Activated CD8-positive, alpha-beta T cell treated with anti-CD3 and anti-CD28 coated beads, Interleukin-2, amount 10 ng/mL, durations not matched to agents 7 days and 5 days (primary cell): ENCODE measurements around the gene PLXNA4. TPM values are rescaled to one million over a fixed set of nuclear protein-coding genes. Genes with fewer than 3 reads are reported as not detected.

Experiments used
- ATAC-seq: fragments of 150-1000 bp; cut with Tn5 transposase; one replicate; pipeline ENCODE4 v1.10.0; 2021; ENCODE audit warnings: moderate library complexity
- CTCF ChIA-PET: fragments of 350-600 bp; sonication (Branson Sonifier 250); formaldehyde crosslinking; loops from one replicate; lab custom pipeline; 2021; ENCODE audit warnings: antibody characterized with exemption; lab: Charles Lee
- POLR2A ChIA-PET: fragments of 350-600 bp; sonication (Branson Sonifier 250); formaldehyde crosslinking; loops from one replicate; lab custom pipeline; 2021; ENCODE audit warnings: antibody characterized with exemption; lab: Charles Lee
- DNase-seq: peaks from one replicate; pipeline ENCODE4 v3.0.0-alpha.2; 2020
- H3K27ac Mint-ChIP-seq: one replicate; pipeline ENCODE4 v1.8.0; 2021; ENCODE audit warnings: mild to moderate bottlenecking, mixed read lengths
- H3K27me3 Mint-ChIP-seq: one replicate; pipeline ENCODE4 v1.8.0; 2021; ENCODE audit warnings: low read depth, mixed read lengths
- H3K36me3 Mint-ChIP-seq: one replicate; pipeline ENCODE4 v1.8.0; 2021; ENCODE audit warnings: low read depth, mixed read lengths
- H3K4me1 Mint-ChIP-seq: one replicate; pipeline ENCODE4 v1.8.0; 2021; ENCODE audit warnings: low read depth, mixed read lengths
- H3K4me3 Mint-ChIP-seq: one replicate; pipeline ENCODE4 v1.8.0; 2021; ENCODE audit warnings: mild to moderate bottlenecking, mixed read lengths
- H3K9me3 Mint-ChIP-seq: one replicate; pipeline ENCODE4 v1.8.0; 2022; ENCODE audit warnings: mixed read lengths; ENCODE audit not compliant: insufficient read depth
- total RNA-seq, 2 experiments: library from RNA; stranded (reverse); gene quantifications; one replicate each; pipeline ENCODE4 v1.2.3, GENCODE V29; 2021

Gene PLXNA4
- total RNA-seq = 10 to 100 TPM; 45.4 to 47.2 TPM

- H3K27ac Mint-ChIP-seq = no peak within 1 kb of the TSS
- peaks cover 42% of the 10 kb centered on the region for H3K36me3 Mint-ChIP-seq
- H3K4me1 Mint-ChIP-seq = peaks cover 68% of the 10 kb centered on the region
- peak within 1 kb of the TSS; percentile 89 for H3K4me3 Mint-ChIP-seq
- DNase-seq (peak; percentile 36), ATAC-seq (peak; percentile 34)
- H3K9me3 Mint-ChIP-seq = no peaks in the 10 kb centered on the region
- H3K27me3 Mint-ChIP-seq = peaks cover 69% of the 10 kb centered on the region
- POLR2A ChIA-PET = no interaction called here
- CTCF ChIA-PET = interaction anchor here (1.2 to 9.3 kb wide), 2 partner anchors 14 to 179 kb away, joined by 3 to 312 read pairs; no protein-coding TSS in a partner anchor
These were observed at the start of gene PLXNA4 for GRCh38 chr7:132575982-132576720. PLXNA4 (minus strand) TSS chr7:132576470; CDS start chr7:132508693, 67,777 bp downstream.

GRCh38 chr7:132625651-132626050 lies 49.4 kb upstream of the PLXNA4 start:
- ChIA-PET POLR2A (no interaction called here), CTCF (no interaction called here)
- no peak overlapping the region for H3K4me3 Mint-ChIP-seq
- H3K27ac Mint-ChIP-seq = no peak overlapping the region
- H3K4me1 Mint-ChIP-seq = no peaks in the 10 kb centered on the region
- DNase-seq = no peak
- peaks cover 10% of the 10 kb centered on the region for H3K27me3 Mint-ChIP-seq
- ATAC-seq = no peak
- no peaks in the 10 kb centered on the region for H3K9me3 Mint-ChIP-seq
- H3K36me3 Mint-ChIP-seq = no peaks in the 10 kb centered on the region

GRCh38 chr7:132622081-132622480 lies 45.8 kb upstream of the PLXNA4 start:
- CTCF ChIA-PET = no interaction called here
- Mint-ChIP-seq H3K27me3 (peaks cover 3% of the 10 kb centered on the region), H3K36me3 (no peaks in the 10 kb centered on the region), H3K27ac (no peak overlapping the region), H3K4me1 (no peaks in the 10 kb centered on the region), H3K4me3 (no peak overlapping the region), H3K9me3 (no peaks in the 10 kb centered on the region)
- no peak for ATAC-seq
- DNase-seq = no peak
- POLR2A ChIA-PET = no interaction called here

- Mint-ChIP-seq H3K4me1 (no peaks in the 10 kb centered on the region), H3K9me3 (no peaks in the 10 kb centered on the region), H3K27me3 (peaks cover 9% of the 10 kb centered on the region), H3K27ac (no peak overlapping the region), H3K36me3 (no peaks in the 10 kb centered on the region), H3K4me3 (no peak overlapping the region)
- POLR2A ChIA-PET = no interaction called here
- CTCF ChIA-PET = no interaction called here
- ATAC-seq (no peak), DNase-seq (no peak)
These were observed 43.7 kb upstream of the PLXNA4 start for GRCh38 chr7:132619967-132620366.

GRCh38 chr7:132618956-132619305 lies 42.7 kb upstream of the PLXNA4 start:
- ChIA-PET POLR2A (no interaction called here), CTCF (no interaction called here)
- no peak for ATAC-seq
- H3K27me3 Mint-ChIP-seq = peaks cover 17% of the 10 kb centered on the region
- H3K4me3 Mint-ChIP-seq = no peak overlapping the region
- H3K9me3 Mint-ChIP-seq = no peaks in the 10 kb centered on the region
- H3K4me1 Mint-ChIP-seq = peaks cover 6% of the 10 kb centered on the region
- DNase-seq = no peak
- H3K27ac Mint-ChIP-seq = no peak overlapping the region
- H3K36me3 Mint-ChIP-seq = no peaks in the 10 kb centered on the region

- CTCF ChIA-PET = no interaction called here
- Mint-ChIP-seq H3K27ac (no peak overlapping the region), H3K27me3 (peaks cover 22% of the 10 kb centered on the region), H3K4me1 (peaks cover 6% of the 10 kb centered on the region), H3K4me3 (no peak overlapping the region), H3K9me3 (no peaks in the 10 kb centered on the region), H3K36me3 (no peaks in the 10 kb centered on the region)
- no peak for ATAC-seq
- POLR2A ChIA-PET = no interaction called here
- no peak for DNase-seq
These were observed 42.1 kb upstream of the PLXNA4 start for GRCh38 chr7:132618271-132618955.

- Mint-ChIP-seq H3K36me3 (no peaks in the 10 kb centered on the region), H3K4me3 (no peak overlapping the region), H3K9me3 (no peaks in the 10 kb centered on the region), H3K27ac (no peak overlapping the region), H3K4me1 (peaks cover 6% of the 10 kb centered on the region), H3K27me3 (peaks cover 27% of the 10 kb centered on the region)
- ChIA-PET POLR2A (no interaction called here), CTCF (no interaction called here)
- ATAC-seq (no peak), DNase-seq (no peak)
These were observed 38.4 kb upstream of the PLXNA4 start for GRCh38 chr7:132614428-132615318.

- Mint-ChIP-seq H3K9me3 (no peaks in the 10 kb centered on the region), H3K4me1 (peaks cover 6% of the 10 kb centered on the region), H3K27ac (no peak overlapping the region), H3K36me3 (no peaks in the 10 kb centered on the region), H3K4me3 (no peak overlapping the region), H3K27me3 (peaks cover 27% of the 10 kb centered on the region)
- ChIA-PET CTCF (no interaction called here), POLR2A (no interaction called here)
- ATAC-seq (no peak), DNase-seq (no peak)
These were observed 37.5 kb upstream of the PLXNA4 start for GRCh38 chr7:132613737-132614136.

GRCh38 chr7:132610995-132611394 lies 34.7 kb upstream of the PLXNA4 start:
- ChIA-PET POLR2A (interaction anchor here (0.7 kb wide), 1 partner anchor 293 kb away, joined by 3 read pairs; no protein-coding TSS in a partner anchor), CTCF (no interaction called here)
- Mint-ChIP-seq H3K27ac (no peak overlapping the region), H3K4me3 (no peak overlapping the region), H3K4me1 (peaks cover 6% of the 10 kb centered on the region), H3K27me3 (peaks cover 24% of the 10 kb centered on the region), H3K36me3 (no peaks in the 10 kb centered on the region), H3K9me3 (no peaks in the 10 kb centered on the region)
- ATAC-seq = no peak
- DNase-seq = no peak

GRCh38 chr7:132609906-132610520 lies 33.7 kb upstream of the PLXNA4 start:
- CTCF ChIA-PET = interaction anchor here (1.4 kb wide), 1 partner anchor 29 kb away, joined by 4 read pairs; no protein-coding TSS in a partner anchor
- ATAC-seq (no peak), DNase-seq (no peak)
- Mint-ChIP-seq H3K4me1 (peaks cover 6% of the 10 kb centered on the region), H3K36me3 (no peaks in the 10 kb centered on the region), H3K9me3 (no peaks in the 10 kb centered on the region), H3K27me3 (peaks cover 18% of the 10 kb centered on the region), H3K4me3 (no peak overlapping the region), H3K27ac (no peak overlapping the region)
- POLR2A ChIA-PET = interaction anchor here (0.7 kb wide), 1 partner anchor 27 kb away, joined by 3 read pairs; no protein-coding TSS in a partner anchor

- no peaks in the 10 kb centered on the region for H3K9me3 Mint-ChIP-seq
- H3K4me1 Mint-ChIP-seq = peaks cover 1% of the 10 kb centered on the region
- ATAC-seq = no peak
- H3K27me3 Mint-ChIP-seq = peaks cover 11% of the 10 kb centered on the region
- no peak overlapping the region for H3K4me3 Mint-ChIP-seq
- DNase-seq = no peak
- H3K27ac Mint-ChIP-seq = no peak overlapping the region
- ChIA-PET CTCF (interaction anchor here (1.4 kb wide), 1 partner anchor 29 kb away, joined by 4 read pairs; no protein-coding TSS in a partner anchor), POLR2A (no interaction called here)
- no peaks in the 10 kb centered on the region for H3K36me3 Mint-ChIP-seq
These were observed 33.0 kb upstream of the PLXNA4 start for GRCh38 chr7:132609222-132609621.
